ENCODE results near the gene OR2AG2.

OR2AG2 gene

DNA sequence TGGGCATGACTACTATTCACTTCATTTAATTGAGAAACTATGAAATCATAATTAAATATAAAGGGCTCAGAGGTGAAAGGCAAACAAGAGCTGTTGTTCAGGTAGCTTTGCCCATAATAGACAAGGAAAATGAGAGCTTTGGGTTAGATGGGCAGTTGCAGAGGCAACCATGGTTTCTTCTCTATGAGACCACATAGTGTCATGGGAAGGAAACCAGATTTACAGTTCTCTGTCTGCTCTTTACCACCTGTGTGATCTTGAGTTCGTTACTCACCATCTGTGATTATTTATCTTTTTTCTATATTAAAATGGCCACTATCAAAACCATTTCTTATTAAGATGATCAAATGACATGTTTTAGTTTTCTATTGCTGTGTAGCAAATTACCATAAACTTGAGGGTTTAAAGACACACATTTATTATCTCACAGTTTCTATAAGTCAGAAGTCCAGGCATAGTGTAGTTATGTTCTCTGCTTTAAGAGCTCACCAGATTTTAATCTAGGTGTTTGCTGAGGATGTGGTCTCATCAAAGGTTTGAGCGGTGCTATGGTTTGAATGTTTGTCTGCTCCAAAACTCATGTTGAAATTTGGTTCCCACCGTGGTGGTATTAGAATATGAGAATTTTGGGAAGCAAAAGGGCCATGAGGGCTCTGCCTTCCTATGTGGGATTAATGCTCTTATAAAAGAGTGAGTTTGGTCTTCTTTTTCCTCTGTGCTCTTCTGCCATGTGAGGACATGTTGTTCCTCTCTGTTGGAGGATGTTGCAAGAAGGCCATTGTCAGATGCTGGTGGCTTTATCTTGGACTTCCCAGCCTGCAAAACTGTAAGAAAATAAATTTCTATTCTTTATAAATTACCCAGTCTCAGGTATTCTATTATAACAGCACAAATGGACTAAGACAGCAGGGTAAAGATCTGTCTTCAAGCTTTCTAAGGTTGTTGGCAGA is 38.2 kb downstream of the OR2AG2 start:
- TF ChIP-seq, protein P1, sequence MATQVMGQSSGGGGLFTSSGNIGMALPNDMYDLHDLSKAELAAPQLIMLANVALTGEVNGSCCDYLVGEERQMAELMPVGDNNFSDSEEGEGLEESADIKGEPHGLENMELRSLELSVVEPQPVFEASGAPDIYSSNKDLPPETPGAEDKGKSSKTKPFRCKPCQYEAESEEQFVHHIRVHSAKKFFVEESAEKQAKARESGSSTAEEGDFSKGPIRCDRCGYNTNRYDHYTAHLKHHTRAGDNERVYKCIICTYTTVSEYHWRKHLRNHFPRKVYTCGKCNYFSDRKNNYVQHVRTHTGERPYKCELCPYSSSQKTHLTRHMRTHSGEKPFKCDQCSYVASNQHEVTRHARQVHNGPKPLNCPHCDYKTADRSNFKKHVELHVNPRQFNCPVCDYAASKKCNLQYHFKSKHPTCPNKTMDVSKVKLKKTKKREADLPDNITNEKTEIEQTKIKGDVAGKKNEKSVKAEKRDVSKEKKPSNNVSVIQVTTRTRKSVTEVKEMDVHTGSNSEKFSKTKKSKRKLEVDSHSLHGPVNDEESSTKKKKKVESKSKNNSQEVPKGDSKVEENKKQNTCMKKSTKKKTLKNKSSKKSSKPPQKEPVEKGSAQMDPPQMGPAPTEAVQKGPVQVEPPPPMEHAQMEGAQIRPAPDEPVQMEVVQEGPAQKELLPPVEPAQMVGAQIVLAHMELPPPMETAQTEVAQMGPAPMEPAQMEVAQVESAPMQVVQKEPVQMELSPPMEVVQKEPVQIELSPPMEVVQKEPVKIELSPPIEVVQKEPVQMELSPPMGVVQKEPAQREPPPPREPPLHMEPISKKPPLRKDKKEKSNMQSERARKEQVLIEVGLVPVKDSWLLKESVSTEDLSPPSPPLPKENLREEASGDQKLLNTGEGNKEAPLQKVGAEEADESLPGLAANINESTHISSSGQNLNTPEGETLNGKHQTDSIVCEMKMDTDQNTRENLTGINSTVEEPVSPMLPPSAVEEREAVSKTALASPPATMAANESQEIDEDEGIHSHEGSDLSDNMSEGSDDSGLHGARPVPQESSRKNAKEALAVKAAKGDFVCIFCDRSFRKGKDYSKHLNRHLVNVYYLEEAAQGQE (IDR thresholded peaks at IDR 0.05; ENCODE audit: insufficient read depth in 1 of 2, low read depth in 2 of 2, low read length in 2 of 2): no peak
- TF ChIP-seq POLR2AphosphoS5 (IDR thresholded peaks at IDR 0.05; ENCODE audit: low read depth, low read length): no peak

DNA sequence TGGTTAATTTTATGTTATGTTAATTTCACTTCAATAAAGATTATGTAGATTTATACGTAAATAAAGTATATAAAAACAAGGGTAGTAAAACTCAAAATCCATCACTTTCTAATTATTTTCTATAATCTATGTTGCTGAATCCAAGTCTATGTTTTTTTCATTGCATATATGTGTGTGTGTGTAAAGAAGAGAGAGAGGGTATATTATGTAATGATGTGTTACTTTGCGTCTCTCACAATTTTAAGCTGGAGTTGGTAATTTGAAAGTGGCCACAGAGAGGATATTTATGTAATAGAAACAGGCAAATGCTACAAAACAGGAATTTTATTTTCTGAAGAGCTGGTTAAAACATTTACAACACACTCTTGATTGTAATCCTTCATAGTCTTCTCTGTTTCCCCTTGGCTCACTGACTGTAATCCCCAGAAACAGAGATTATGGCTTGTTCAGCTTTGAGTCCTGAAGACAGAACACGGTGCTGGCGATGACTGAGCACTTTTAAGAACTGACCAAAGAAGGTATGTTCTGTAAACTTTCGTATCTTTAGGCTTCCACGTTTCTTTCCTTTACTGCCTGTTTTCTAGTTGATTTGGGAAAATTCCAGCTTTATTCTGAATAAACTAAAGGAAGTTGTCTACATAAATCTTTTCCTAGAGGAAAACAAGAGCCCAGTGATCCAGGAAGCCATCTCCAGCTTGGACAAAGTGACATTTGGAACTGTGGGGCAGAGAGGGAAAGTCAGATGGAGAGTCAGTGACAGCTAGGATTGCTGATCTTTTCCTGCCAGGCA is 43.6 kb downstream of the OR2AG2 start:
- no peak for TF ChIP-seq TAF1 (IDR thresholded peaks at IDR 0.05; ENCODE audit: borderline replicate concordance, insufficient read depth, low read length)
- no peak for TF ChIP-seq SIN3A (IDR thresholded peaks at IDR 0.05; ENCODE audit: borderline replicate concordance, insufficient read depth, low read length)
- TF ChIP-seq, protein P1 (IDR thresholded peaks at IDR 0.05; ENCODE audit: insufficient read depth in 1 of 2, low read depth in 2 of 2, low read length in 2 of 2): no peak
- TF ChIP-seq POLR2AphosphoS5 (IDR thresholded peaks at IDR 0.05; ENCODE audit: low read depth, low read length): no peak
- no peak for TF ChIP-seq FOXP2 (optimal IDR thresholded peaks at IDR 0.05; ENCODE audit: borderline replicate concordance, extremely low read depth, extremely low read length, insufficient read depth)

DNA sequence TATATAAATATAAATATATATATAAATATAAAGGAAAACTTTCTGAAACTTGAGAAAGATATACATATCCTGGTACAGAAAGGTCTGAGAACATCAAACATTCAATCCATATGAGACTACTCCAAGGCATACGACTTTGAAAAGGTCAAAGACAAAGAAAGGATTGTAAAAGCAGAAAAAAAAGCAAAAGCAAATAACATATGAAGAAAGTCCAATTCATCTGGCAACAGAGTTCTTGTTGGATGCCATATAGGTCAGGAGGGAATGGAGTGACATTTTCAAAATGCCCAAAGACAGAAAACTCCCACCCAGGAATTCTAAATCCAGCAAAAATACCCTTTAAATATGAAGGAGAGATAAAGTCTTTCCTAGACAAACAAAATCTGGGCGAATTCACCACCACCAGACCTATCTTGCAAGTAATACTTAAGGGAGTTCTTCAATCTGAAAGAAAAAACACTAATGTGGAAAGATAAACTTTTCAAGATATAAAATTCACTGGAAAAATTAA is 46.3 kb downstream of the OR2AG2 start:
- TF ChIP-seq POLR2AphosphoS5 (IDR thresholded peaks at IDR 0.05; ENCODE audit: low read depth, low read length) (no peak), FOXP2 (optimal IDR thresholded peaks at IDR 0.05; ENCODE audit: borderline replicate concordance, extremely low read depth, extremely low read length, insufficient read depth) (no peak), SIN3A (IDR thresholded peaks at IDR 0.05; ENCODE audit: borderline replicate concordance, insufficient read depth, low read length) (no peak), TAF1 (IDR thresholded peaks at IDR 0.05; ENCODE audit: borderline replicate concordance, insufficient read depth, low read length) (no peak)
- TF ChIP-seq, protein P1 (IDR thresholded peaks at IDR 0.05; ENCODE audit: insufficient read depth in 1 of 2, low read depth in 2 of 2, low read length in 2 of 2): no peak

DNA sequence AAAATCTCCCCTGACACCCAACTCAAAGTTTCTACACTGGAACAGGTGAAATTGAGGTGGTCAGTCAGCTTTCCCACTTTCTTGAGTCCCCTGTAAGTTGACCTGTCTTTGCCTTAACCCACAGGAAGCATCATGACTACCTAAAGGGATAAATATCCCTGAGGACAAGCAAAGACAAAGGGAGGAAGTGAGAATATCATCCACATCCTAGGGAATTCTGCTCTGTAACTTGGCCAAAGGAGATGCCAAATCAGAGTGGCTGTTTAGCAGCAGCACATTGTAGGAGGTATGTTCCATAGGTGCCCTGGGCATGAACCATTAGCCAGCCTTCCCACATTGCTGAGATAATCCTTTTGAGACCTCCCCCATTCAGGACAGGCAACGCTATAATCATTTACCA is 47.8 kb downstream of the OR2AG2 start:
- no peak for TF ChIP-seq POLR2AphosphoS5 (IDR thresholded peaks at IDR 0.05; ENCODE audit: low read depth, low read length)
- TF ChIP-seq TAF1 (IDR thresholded peaks at IDR 0.05; ENCODE audit: borderline replicate concordance, insufficient read depth, low read length): no peak
- TF ChIP-seq, protein P1 (IDR thresholded peaks at IDR 0.05; ENCODE audit: insufficient read depth in 1 of 2, low read depth in 2 of 2, low read length in 2 of 2): no peak
